ENCODE measurements around the gene CEACAM18. TPM values are rescaled to one million over a fixed set of nuclear protein-coding genes. Genes with fewer than 3 reads are reported as not detected.
"Not testable (repeated sequence)": the region's sequence is repeated elsewhere in the genome, so short reads cannot be mapped to it uniquely, and the experiment has no call there.

The CEACAM18 gene
- total RNA-seq = not detected

DNA sequence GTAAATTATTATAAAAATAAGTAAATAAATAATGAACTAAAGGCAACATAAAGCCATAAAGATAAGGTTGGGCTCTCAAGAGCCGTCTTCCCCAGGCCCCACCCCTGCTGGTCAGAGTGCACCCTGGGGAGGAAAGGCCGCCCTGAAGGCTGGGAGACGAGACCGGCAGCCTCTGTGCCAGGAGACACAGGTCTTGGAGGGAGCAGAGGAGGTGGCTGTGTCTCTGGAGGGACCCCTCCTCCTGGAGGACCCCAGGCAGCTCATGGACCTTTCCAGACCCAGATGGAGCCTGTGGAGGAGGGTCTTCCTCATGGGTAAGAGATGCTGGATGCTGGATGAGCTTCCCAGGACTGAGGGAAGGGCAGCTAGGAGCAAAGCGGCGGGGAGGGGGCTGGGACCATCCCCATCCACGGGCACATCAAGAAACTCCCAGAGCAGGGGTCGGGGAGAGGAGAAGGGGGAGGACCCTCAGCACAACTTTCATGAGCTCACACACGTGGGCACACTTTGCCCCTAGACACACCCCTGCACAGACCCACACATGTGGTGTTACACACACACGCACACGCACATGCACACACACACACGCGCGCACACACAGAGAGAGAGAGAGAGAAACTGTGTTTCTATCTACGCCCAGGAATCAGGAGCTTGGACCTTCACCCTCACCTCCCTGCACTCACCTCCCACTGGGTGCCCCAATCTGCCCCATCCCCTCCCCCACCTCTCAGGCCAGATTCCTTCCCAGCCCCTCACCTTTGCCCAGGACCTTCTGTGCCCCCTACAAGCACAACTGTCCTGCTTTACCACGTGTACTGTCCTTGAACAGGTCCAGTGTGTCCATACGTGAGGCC is at the start of gene CEACAM18:
Gene CEACAM18, plus strand, starts transcription at position 159 of the 854 bp plus-strand sequence.
- Mint-ChIP-seq H3K9me3 (no peaks in the 10 kb centered on the region), H3K4me1 (ENCODE audit: low read depth in 2 of 2) (peaks cover 0 to 4% of the 10 kb centered on the region in 2 donors), H3K27ac (no peak within 1 kb of the TSS), H3K4me3 (no peak within 1 kb of the TSS), H3K27me3 (peaks cover 40 to 48% of the 10 kb centered on the region in 2 donors), H3K36me3 (no peaks in the 10 kb centered on the region)
- ATAC-seq (no peak), DNase-seq (ENCODE audit: low spot score) (peak; percentile 38)

DNA sequence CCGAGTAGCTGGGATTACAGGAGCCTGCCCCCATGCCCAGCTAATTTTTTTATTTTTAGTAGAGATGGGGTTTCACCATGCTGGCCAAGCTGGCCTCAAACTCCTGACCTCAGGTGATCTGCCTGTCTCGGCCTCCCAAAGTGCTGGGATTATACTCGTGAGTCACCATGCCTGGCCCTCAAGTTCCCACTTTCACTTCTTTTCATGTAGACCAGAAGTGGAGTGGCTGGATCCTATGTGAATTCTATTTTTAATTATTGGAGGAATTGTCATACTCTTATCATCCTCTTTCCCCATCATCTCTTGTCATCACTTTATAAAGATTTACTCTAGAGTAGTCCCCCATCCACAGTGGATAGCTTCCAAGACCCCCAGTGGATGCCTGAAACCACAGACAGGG is 48.1 kb upstream of the CEACAM18 start:
- Mint-ChIP-seq H3K27me3 (peaks cover 26 to 32% of the 10 kb centered on the region in 2 donors), H3K4me1 (ENCODE audit: low read depth in 2 of 2) (peaks cover 0 to 2% of the 10 kb centered on the region in 2 donors), H3K36me3 (no peaks in the 10 kb centered on the region), H3K9me3 (no peaks in the 10 kb centered on the region), H3K27ac (no peak overlapping the region), H3K4me3 (no peak overlapping the region)
- DNase-seq (ENCODE audit: low spot score) (no peak), ATAC-seq (no peak)

DNA sequence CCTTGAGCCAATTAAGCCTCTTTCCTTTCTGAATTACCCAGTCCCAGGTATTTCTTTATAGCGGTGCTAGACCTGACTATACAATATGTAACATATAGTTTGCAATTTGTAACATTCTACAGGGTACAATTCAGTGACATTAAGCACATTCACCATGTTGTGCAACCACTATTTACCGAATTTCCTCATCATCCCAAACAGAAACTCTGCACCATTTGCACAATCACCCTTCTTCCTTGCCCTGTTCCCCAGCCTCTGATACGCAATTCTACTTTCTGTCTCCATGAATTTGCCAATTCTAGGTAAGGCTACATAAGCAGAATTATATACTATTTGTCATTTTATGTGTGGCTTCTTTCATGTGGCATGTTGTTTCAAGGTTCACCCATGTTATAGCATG is 47.2 kb upstream of the CEACAM18 start:
- Mint-ChIP-seq H3K9me3 (no peaks in the 10 kb centered on the region), H3K36me3 (no peaks in the 10 kb centered on the region), H3K4me3 (no peak overlapping the region), H3K4me1 (ENCODE audit: low read depth in 2 of 2) (peaks cover 0 to 2% of the 10 kb centered on the region in 2 donors), H3K27ac (no peak overlapping the region), H3K27me3 (peaks cover 27 to 40% of the 10 kb centered on the region in 2 donors)
- ATAC-seq (no peak), DNase-seq (ENCODE audit: low spot score) (no peak)

DNA sequence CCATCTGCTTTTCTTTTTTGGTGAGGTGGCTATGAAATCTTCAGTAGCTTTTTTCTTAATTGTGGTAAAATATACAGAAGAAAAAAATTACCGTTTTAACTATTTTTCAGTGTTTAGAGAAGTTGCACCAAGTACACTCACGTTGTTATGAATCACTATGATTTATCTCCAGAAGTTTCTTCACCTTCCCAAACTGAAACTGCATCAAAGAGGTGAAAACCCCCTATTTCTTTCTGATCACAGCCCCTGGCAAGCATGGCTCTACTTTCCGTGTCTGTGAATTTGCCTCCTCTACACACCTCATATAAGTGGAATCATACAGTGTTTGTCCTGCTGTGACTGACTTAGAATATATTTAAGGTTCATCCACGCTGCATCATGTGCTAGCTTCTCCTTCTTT is 45.3 kb upstream of the CEACAM18 start:
- Mint-ChIP-seq H3K4me1 (ENCODE audit: low read depth in 2 of 2) (peaks cover 3 to 4% of the 10 kb centered on the region in 2 donors), H3K36me3 (no peaks in the 10 kb centered on the region), H3K4me3 (no peak overlapping the region), H3K27ac (no peak overlapping the region), H3K27me3 (peaks cover 30 to 48% of the 10 kb centered on the region in 2 donors), H3K9me3 (no peaks in the 10 kb centered on the region)
- ATAC-seq (no peak), DNase-seq (ENCODE audit: low spot score) (no peak)

DNA sequence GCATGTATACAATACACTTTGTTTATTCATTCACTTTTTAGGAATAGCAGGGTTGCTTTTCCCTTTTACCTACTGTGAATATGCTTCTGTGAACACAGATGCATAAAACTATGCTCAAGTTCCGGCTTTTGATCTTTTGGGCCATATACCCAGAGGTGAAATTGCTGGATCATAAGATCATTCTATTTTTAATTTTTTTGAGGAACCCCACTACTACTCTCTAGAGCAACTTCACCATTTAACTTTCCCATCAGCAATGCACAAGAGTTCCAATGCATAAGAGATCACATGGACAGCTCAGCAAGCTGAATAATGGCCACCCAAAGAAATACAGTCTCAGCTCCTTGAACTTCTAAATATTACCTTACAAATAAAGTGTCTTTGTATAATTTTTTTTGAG is 43.9 kb upstream of the CEACAM18 start:
- Mint-ChIP-seq H3K9me3 (no peaks in the 10 kb centered on the region), H3K4me3 (no peak overlapping the region), H3K4me1 (ENCODE audit: low read depth in 2 of 2) (peaks cover 11 to 12% of the 10 kb centered on the region in 2 donors), H3K27me3 (peaks cover 24 to 45% of the 10 kb centered on the region in 2 donors), H3K27ac (no peak overlapping the region), H3K36me3 (no peaks in the 10 kb centered on the region)
- DNase-seq (ENCODE audit: low spot score) = no peak
- no peak for ATAC-seq

DNA sequence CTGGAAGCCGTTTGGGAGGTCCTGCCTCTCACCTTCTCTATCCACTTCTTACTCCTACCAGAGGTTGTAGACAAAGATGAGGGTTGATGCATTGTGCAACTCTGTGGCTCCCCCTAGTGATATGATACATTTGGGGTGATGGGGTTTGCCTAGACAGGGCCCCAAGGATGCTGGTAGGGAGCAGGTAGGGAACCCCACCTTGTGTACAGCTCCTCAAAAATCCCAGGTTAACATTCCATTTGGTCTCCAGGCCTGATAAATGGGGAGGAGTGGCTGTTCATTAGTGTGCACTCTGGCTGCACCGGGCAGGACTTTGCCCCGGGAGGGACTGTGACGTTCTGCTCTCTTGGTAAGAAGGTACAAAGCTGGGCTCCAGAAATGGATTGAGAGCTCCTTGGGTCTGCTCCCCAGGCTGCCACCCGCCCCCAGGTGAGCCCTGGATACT is 39.3 kb upstream of the CEACAM18 start:
- no peak overlapping the region for H3K27ac Mint-ChIP-seq
- H3K27me3 Mint-ChIP-seq = peaks cover 17 to 41% of the 10 kb centered on the region in 2 donors
- ATAC-seq (no peak), DNase-seq (ENCODE audit: low spot score) (no peak)
- H3K4me1 Mint-ChIP-seq (ENCODE audit: low read depth in 2 of 2) = peaks cover 34 to 46% of the 10 kb centered on the region in 2 donors
- H3K4me3 Mint-ChIP-seq = no peak overlapping the region
- no peaks in the 10 kb centered on the region for H3K36me3 Mint-ChIP-seq
- H3K9me3 Mint-ChIP-seq = no peaks in the 10 kb centered on the region

DNA sequence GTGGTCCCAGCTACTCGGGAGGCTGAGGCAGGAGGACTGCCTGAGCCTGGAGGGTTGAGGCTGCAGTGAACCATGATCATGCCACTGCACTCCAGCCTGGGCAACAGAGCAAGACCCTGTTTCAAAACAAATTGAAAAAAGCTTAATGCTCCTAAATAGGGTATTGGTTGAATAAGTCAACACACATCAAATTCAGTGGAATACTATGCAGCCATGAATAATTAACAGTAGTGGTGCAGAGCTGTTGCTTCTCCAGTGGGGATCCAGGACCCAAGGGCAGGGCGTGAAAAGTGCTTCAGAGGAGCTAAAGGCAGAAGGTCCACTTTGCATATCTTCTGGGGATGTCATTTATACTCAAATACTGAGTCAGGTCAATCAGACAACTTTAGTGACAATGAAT is 38.3 kb upstream of the CEACAM18 start:
- no peak for ATAC-seq
- Mint-ChIP-seq H3K9me3 (no peaks in the 10 kb centered on the region), H3K36me3 (no peaks in the 10 kb centered on the region), H3K4me1 (ENCODE audit: low read depth in 2 of 2) (peaks cover 34 to 46% of the 10 kb centered on the region in 2 donors), H3K27ac (peak overlapping the region; percentile 78 to 84), H3K4me3 (peak overlapping the region; percentile 73), H3K27me3 (peaks cover 16 to 47% of the 10 kb centered on the region in 2 donors)
- no peak for DNase-seq (ENCODE audit: low spot score)

DNA sequence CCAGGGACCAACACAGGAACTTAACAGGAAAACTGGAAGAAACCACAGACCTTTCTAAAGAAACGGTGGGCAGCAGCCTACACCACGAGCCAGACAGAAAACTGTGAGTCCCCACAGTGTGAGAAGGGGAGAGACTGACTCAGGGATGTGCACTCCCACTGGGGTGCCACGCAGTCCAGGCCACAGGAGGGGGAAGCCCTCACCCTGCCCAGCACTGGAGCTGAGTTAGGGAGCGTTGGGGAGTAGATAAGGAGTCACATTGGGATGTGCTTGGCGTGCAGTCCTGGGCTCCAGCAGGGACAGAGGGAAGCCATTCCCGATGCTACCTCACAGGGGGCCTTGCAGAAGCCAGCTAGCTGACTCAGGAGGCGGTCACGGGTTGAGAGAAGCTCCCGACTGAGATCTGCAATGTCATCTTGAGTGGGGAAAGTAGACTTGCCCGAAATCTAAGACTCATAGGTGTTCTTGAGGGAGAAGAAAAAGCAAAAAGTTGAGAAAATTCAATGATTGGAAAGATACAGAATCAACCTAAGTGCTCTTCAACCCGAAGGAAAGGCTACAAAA is 37.4 kb upstream of the CEACAM18 start:
- no peaks in the 10 kb centered on the region for H3K9me3 Mint-ChIP-seq
- ATAC-seq (peak; percentile 54 to 57), DNase-seq (ENCODE audit: low spot score) (peak; percentile 71)
- H3K27ac Mint-ChIP-seq = peak overlapping the region; percentile 78 to 84
- peak overlapping the region; percentile 73 for H3K4me3 Mint-ChIP-seq
- peaks cover 18 to 49% of the 10 kb centered on the region in 2 donors for H3K27me3 Mint-ChIP-seq
- H3K36me3 Mint-ChIP-seq = no peaks in the 10 kb centered on the region
- H3K4me1 Mint-ChIP-seq (ENCODE audit: low read depth in 2 of 2) = peaks cover 36 to 46% of the 10 kb centered on the region in 2 donors

DNA sequence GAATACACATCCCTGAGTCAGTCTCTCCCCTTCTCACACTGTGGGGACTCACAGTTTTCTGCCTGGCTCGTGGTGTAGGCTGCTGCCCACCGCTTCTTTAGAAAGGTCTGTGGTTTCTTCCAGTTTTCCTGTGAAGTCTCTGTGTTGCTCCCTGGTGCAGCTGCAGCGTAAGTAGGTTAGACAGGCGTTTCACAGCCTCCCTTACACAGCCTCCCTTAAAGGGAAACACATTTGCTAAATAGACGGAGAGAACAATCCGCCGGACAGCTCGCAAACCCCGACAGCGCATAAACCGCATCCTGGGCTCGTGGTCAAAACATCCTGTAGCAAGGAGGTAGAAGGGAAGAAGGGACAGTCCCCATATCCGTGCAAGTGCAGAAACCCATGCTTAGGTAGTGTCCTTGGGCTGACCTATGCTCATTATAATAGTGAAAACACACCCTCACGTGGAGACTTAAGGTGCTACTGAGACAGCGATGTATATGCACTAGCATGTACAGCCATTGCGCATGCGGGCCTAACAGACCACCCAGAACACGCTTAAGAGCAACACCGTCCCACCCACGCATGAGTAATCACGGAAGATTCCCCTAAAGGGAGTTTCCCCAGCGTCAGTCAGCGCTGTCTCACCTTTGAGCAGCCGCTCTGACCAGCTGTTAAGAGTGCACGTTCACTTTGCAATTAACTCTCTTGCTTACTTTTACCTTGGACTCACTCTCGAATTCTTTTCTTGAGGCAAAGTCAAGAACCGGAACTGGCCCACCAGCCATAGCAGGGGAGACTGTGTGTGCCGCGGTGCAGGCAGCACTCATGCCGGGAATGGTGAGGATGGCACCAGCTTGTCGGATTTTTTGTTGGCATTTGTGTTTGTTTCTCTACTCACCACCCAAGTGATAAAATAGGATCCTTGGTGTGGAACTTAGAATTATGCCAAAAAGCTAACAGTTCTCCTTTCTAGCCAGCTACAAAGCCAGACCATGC is 36.6 kb upstream of the CEACAM18 start:
- Mint-ChIP-seq H3K27me3 (peaks cover 13 to 42% of the 10 kb centered on the region in 2 donors), H3K27ac (peak overlapping the region; percentile 78 to 84), H3K4me1 (ENCODE audit: low read depth in 2 of 2) (peaks cover 38 to 46% of the 10 kb centered on the region in 2 donors), H3K36me3 (no peaks in the 10 kb centered on the region), H3K4me3 (peak overlapping the region; percentile 73), H3K9me3 (no peaks in the 10 kb centered on the region)
- ATAC-seq = peak; percentile 91
- DNase-seq (ENCODE audit: low spot score) = peak; percentile 94

DNA sequence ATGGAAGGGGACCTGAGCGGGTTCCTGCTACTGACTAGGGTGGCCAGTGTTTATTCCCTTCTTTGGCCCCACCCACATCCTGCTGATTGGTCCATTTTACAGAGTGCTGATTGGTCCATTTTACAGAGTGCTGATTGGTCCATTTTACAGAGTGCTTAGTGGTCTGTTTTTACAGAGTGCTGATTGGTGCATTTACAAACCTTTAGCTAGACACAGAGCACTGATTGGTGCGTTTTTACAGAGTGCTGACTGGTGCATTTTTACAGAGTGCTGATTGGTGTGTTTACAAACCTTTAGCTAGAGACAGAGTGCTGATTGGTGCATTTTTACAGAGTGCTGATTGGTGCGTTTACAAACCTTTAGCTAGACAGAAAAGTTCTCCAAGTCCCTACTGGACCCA is 30.8 kb upstream of the CEACAM18 start:
- peaks cover 27 to 34% of the 10 kb centered on the region in 2 donors for H3K4me1 Mint-ChIP-seq (ENCODE audit: low read depth in 2 of 2)
- H3K27me3 Mint-ChIP-seq = peaks cover 18 to 34% of the 10 kb centered on the region in 2 donors
- peak overlapping the region; percentile 52 to 57 for H3K27ac Mint-ChIP-seq
- not testable (repeated sequence) for DNase-seq (ENCODE audit: low spot score); ATAC-seq; H3K9me3 Mint-ChIP-seq
- H3K4me3 Mint-ChIP-seq = peak overlapping the region; percentile 65
- H3K36me3 Mint-ChIP-seq = peaks cover 15% of the 10 kb centered on the region

DNA sequence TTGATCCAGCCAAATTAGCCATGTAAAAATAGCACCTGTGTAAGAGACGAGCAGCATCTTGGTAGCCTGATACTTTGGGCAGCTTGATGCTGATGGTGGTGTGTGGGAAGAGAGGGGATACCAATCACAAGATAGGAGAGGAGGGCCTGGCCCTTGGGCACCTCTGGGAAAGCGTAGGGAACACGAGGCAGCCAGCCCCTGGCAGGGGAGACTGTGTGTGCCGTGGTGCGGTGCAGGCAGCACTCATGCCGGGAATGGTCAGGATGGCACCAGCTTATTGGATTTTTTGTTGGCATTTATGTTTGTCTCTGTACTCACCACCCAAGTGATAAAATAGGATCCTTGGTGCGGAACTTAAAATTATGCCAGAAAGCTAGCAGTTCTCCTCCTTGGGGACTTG is 30.3 kb upstream of the CEACAM18 start:
- ATAC-seq = peak in 1 of 2 donors; percentile 36
- Mint-ChIP-seq H3K36me3 (peaks cover 15% of the 10 kb centered on the region), H3K4me3 (peak overlapping the region; percentile 65)

DNA sequence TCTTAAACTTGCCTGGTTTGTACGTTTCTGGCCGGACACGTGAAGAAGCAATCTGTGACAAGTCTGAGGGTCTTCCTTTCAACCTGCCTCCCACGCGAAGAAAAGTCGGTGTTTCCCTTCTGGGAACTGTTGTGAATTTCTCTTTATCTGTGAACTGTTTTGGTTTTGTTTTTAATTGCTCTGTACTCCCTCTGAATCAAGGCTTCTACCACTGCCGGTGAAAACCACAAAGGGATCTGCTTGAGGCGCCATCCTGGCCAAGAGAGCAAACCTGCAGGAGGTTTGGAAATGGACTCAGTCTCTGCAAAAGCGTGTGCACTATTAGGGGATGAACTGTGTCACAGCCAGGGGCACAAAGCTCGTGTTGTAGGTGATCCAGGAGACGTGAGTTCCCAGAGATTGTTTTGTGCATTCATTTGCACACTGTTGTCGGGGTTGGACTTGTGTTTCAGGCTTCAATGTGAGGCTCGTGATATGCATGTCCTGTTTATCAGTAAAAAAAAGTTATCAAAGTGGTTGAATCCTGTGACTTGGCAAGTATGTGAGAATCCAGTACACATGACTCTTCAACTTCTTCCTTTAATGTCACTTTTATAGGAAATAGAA is 29.8 kb upstream of the CEACAM18 start:
- peak; percentile 89 to 93 for ATAC-seq
- Mint-ChIP-seq H3K27ac (peak overlapping the region; percentile 52 to 57), H3K4me3 (peak overlapping the region; percentile 65), H3K4me1 (ENCODE audit: low read depth in 2 of 2) (peaks cover 19 to 32% of the 10 kb centered on the region in 2 donors), H3K9me3 (peaks cover 7% of the 10 kb centered on the region), H3K36me3 (peaks cover 15% of the 10 kb centered on the region), H3K27me3 (peaks cover 18 to 25% of the 10 kb centered on the region in 2 donors)
- DNase-seq (ENCODE audit: low spot score) = peak; percentile 75

More for the DNA sequence above, 30.3 kb upstream of the CEACAM18 start:
- Mint-ChIP-seq H3K27ac (peak overlapping the region; percentile 52 to 57), H3K9me3 (peaks cover 7% of the 10 kb centered on the region), H3K27me3 (peaks cover 18 to 29% of the 10 kb centered on the region in 2 donors), H3K4me1 (ENCODE audit: low read depth in 2 of 2) (peaks cover 22 to 32% of the 10 kb centered on the region in 2 donors)
- no peak for DNase-seq (ENCODE audit: low spot score)
